ENCODE results near the gene TRMT61A.

TRMT61A gene

DNA sequence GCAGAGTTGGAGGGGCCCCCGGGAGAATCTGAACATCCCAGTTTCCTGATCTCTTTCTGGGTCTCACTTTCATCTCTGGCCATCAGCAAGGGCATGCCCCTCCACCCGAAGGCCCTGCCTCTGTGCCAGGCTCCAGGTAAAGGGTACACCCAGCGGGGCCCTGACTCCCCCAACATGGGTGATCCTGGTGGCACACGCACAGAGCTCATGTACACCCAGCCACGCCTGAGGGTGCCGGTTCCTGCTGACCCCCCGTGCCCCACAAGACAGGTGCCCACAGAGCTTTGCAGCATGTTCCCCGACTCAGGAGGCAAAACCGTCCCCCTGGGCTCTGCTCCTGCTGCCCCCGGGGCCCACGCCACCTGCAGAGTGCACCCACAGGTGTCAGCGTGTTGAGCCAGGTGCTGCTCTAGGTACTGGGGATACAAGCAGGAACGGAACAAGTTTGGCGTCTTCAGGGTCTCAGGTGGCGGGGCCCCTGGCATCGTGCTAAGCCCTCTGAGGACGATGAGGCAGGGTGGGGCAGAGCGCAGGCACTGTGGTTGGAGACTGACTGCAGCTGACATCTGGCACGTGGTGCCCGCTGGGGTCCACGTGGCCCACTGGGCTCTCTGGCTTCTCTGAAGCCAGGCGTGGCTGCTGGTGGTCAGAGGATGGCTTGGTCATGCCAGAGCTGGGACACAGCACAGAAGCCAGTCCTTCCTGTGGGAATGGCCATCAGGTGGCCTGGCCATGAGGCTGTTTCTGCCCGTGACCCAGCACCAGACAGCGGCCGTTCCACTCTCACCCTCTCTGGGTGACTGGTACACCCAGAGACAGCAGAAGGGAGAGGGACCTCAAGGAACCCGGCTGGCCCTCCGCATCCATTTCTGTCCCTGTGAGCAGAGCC lies 19.7 kb downstream of the TRMT61A start:
- no peak for DNase-seq

- DNase-seq = no peak
These were observed 20.6 kb downstream of the TRMT61A start for GRCh38 chr14:103549361-103550311.

GRCh38 chr14:103550451-103551337 lies 21.7 kb downstream of the TRMT61A start:
- no peak for DNase-seq

- DNase-seq = no peak
These were observed 22.4 kb downstream of the TRMT61A start for GRCh38 chr14:103551338-103551762.

DNA sequence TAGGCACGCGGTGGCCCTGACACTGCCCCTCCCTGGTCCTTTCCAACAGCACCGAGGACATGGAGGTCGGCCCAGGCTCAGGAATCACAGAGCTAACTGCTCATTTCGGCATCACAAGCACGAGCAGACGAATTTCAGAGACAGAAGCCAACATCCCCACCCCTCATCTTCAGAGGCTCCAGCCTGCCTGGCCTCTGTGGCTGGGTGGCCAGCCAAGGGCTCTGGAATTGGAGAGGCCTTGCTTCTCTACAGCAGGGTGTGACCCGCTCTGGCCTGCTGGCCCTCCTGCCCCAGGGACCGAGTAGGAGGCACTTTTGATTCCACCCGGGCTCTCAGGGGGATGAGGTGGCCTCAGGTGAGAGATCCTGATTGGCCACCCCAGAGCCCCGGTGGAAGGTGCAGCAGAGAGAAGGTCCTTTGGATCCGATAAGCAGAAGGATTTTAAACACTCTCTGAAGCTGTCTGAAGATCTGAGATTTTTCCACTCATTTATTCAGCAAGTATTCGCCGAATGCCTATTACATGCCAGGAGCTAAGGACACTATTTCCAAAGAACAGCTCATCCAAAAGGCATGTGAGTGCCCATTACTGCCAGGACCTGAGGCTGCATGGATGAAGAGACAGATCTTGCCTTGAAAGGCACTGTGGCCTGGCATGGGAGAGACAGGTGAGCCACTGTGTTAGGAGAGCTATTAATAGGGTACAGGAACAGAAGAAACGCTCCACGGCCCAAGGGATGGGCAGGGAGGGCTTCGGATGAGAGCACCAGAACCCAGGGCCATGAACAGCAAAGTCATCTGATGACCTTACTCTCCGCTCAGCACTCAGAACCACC lies 23.2 kb downstream of the TRMT61A start:
- no peak for DNase-seq

- no peak for DNase-seq
These were observed 23.8 kb downstream of the TRMT61A start for GRCh38 chr14:103552846-103553210.

GRCh38 chr14:103555559-103556337 lies 26.8 kb downstream of the TRMT61A start:
- DNase-seq = no peak

DNA sequence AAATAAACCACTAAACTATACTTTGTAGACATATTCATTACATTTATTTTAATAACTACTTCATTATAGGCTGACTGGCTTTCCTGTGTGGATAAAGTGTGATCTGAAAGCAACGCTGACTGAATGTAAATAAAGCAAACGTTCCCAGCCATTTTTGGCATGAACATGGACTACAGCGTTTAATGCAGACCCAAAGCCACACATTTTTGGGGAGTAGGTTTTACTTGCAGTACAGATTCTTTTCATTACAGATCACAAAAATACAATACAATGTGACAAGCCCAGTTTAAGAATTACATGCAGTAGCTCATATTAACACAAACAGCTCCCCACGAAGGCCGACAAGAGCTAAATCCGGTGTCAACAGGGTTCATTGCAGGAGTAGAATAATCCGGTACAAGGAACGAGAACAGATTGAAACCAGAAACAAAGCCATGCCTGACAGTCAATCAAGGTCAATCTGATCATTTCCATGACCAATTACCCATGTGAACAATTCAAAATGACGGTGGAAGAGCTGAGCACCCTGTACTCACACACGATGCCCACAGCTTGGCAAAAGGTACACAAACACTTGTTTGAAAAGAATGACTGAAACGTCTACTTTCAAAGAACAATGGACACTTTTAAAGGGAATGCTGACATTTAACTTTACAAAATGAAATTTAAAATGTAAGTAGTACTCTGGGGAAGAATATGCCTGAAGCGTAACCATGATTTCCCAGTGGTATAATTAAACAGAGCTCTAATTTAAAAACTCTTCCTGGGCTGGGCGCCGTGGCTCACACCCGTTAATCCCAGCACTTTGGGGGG lies 28.2 kb downstream of the TRMT61A start:
- no peak for DNase-seq

GRCh38 chr14:103558071-103558882 lies 29.3 kb downstream of the TRMT61A start:
- DNase-seq = no peak

DNA sequence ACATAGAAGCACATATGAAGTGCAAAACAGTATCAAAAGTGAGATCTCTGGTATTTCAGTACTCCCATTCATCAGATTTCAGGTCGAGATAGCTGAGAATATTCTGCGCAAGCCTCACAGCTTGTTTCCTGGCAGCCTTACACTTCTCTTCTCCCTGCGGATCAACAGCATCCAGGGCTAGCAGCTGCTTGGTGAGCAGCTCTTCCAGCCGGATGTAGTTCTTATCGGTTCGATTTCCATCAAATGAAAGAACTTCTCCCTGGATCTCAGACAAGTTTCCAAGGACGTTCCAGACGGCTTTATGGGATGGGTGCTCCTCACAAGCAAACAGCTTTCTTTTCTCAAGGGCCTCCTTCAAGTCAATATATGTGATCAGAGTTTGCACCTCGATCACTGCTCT lies 30.8 kb downstream of the TRMT61A start:
- no peak for DNase-seq

GRCh38 chr14:103560691-103561090 lies 31.7 kb downstream of the TRMT61A start:
- DNase-seq = no peak

DNA sequence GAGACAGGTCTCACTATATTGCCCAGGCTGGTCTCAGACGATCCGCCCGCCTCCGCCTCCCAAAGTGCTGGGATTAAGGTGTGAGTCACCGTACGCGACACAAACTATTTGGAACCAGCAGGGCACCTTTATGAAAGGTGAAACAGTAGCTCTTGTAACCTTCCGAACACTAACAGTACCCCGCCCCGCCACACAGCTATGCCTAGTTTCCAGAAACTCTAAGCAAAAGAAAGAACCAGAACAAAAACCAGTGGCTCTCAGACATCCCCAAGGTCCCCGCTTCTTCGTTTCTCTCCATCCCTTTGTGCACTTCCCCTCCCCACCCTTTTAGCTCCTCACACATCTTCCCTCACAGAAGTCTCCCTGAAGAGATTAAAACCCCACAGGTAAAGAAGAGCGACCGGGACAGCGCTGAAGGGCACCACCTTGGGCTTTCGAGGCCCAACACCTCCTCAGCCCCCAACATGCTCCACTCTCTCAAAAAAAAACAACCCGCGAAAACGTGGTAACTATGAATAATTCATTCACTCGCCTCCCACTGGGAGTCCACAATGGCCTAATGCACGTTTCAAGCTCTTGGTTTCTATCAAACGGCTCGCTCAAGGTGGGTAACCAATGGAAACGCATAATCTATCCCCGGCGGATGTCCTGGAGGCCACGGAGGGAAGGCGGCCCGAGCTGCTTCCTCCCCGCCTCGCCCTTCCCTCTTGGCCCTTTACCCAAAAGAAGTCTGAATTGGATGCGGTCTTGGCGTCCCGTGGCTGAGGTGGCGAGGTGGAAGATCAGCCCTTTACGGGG lies 32.6 kb downstream of the TRMT61A start:
- peak; percentile 24 for DNase-seq

GRCh38 chr14:103562179-103562428 lies 33.1 kb downstream of the TRMT61A start:
- DNase-seq = no peak

GRCh38 chr14:103562429-103563225 lies 33.6 kb downstream of the TRMT61A start, which contains the start of the genes BAG5 and COA8:
BAG5 (minus strand) TSS chr14:103562657; CDS start chr14:103561164, 1,493 bp downstream.
COA8 (plus strand) TSS chr14:103562960; CDS start chr14:103563002, 42 bp downstream.
- peak; percentile 80 for DNase-seq

- no peak for DNase-seq
These were observed 34.2 kb downstream of the TRMT61A start for GRCh38 chr14:103563226-103563620.

- no peak for DNase-seq
These were observed 35.0 kb downstream of the TRMT61A start for GRCh38 chr14:103563844-103564505.

DNA sequence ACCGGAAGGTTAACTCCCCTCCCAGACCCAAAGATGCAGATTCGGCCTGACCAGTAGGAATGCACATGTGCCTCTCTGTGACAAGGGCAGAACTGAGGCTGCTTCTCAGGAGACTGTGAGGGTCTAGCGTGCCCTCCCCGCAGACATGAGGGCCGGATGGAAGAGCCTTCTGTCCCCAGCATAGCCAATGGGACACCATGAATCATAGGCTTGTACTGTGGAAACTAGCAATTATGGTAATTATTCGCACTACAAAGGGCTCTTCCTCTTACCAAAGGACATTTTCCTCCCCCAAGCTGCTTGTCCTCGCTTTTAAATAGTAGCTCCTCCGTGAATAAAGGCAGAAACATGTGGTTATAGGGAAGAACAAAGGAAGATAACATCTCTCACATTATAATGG lies 40.0 kb downstream of the TRMT61A start:
- DNase-seq = no peak
